HL-60 (cell line): Measurements from ENCODE around the gene STRA8.

Source experiments
- DNase-seq, 2 experiments: peaks; one replicate each; pipeline ENCODE4 v3.0.0-alpha.2; 2010 to 2020; ENCODE audit warnings: low read depth in 1 of 2, low spot score in 1 of 2
- H3K27ac ChIP-seq: fragments of 250-450 bp; sonication (Bioruptor Pico); replicated peaks from 2 replicates; pipeline ENCODE4 v1.5.1; 2020; ENCODE audit warnings: mild to moderate bottlenecking, moderate library complexity
- H3K27me3 ChIP-seq: fragments of 250-450 bp; sonication (Bioruptor Pico); 2 replicates; pipeline ENCODE4 v1.5.1; 2021; ENCODE audit warnings: mild to moderate bottlenecking, moderate library complexity; ENCODE audit not compliant: insufficient read depth, poor library complexity, severe bottlenecking
- H3K4me3 ChIP-seq: replicated peaks from 2 replicates; pipeline ENCODE4 v1.5.1; 2011; ENCODE audit warnings: mild to moderate bottlenecking, control low read depth, low read length; ENCODE audit not compliant: insufficient read depth
- CTCF ChIP-seq: IDR thresholded peaks from one replicate; pipeline ENCODE4 v1.5.1; 2011; ENCODE audit warnings: low read length, control low read depth, inconsistent platforms; ENCODE audit not compliant: insufficient read depth
- GABPA ChIP-seq: IDR thresholded peaks from 2 replicates; pipeline ENCODE4 v1.6.1; 2012; ENCODE audit warnings: low read depth
- POLR2AphosphoS5 ChIP-seq: IDR thresholded peaks from 2 replicates; pipeline ENCODE4 v1.6.1; 2012; ENCODE audit warnings: low read depth
- REST ChIP-seq: IDR thresholded peaks from 2 replicates; pipeline ENCODE4 v1.6.1; 2012; ENCODE audit warnings: low read depth; ENCODE audit not compliant: insufficient replicate concordance
- SPI1 ChIP-seq: IDR thresholded peaks from 2 replicates; pipeline ENCODE4 v1.6.1; 2012; ENCODE audit warnings: low read depth, mild to moderate bottlenecking, borderline replicate concordance

STRA8 gene

GRCh38 chr7:135242096-135242684 is 8.6 kb downstream of the STRA8 start:
- H3K27ac ChIP-seq: no peak overlapping the region
- no peak for TF ChIP-seq GABPA
- TF ChIP-seq CTCF: no peak
- no peak for TF ChIP-seq POLR2AphosphoS5
- no peak for DNase-seq
- H3K27me3 ChIP-seq: no peaks in the 10 kb centered on the region
- no peak overlapping the region for H3K4me3 ChIP-seq

GRCh38 chr7:135245226-135246190 is 11.9 kb downstream of the STRA8 start:
- H3K27me3 ChIP-seq: no peaks in the 10 kb centered on the region
- TF ChIP-seq POLR2AphosphoS5: no peak
- TF ChIP-seq SPI1: no peak
- no peak for TF ChIP-seq REST
- no peak for TF ChIP-seq CTCF
- no peak for TF ChIP-seq GABPA
- no peak overlapping the region for H3K4me3 ChIP-seq
- H3K27ac ChIP-seq: no peak overlapping the region
- no peak for DNase-seq

GRCh38 chr7:135246191-135246825 is 12.7 kb downstream of the STRA8 start:
- no peak overlapping the region for H3K27ac ChIP-seq
- DNase-seq: no peak
- no peaks in the 10 kb centered on the region for H3K27me3 ChIP-seq
- TF ChIP-seq GABPA (no peak), POLR2AphosphoS5 (no peak), CTCF (no peak), SPI1 (no peak), REST (no peak)
- no peak overlapping the region for H3K4me3 ChIP-seq
